SK-N-SH treated with all-trans-retinoic acid at 6 μM for 48 hours (cell line): ENCODE data around the gene DHX15.

Source experiments
- ATAC-seq: fragments of 200-7000 bp; cut with Tn5 transposase; 3 replicates; pipeline ENCODE4 v1.9.1; 2020; ENCODE audit warnings: mild to moderate bottlenecking, moderate library complexity
- ARNTL ChIP-seq: fragments of 450-650 bp; formaldehyde crosslinking; IDR thresholded peaks from 2 replicates; pipeline ENCODE4 v1.5.0; 2020; ENCODE audit warnings: low read depth, mild to moderate bottlenecking, moderate library complexity, borderline replicate concordance
- BACH2 ChIP-seq: fragments of 250-450 bp; sonication (Bioruptor Pico); IDR thresholded peaks from 2 replicates; pipeline ENCODE4 v1.9.0; 2021; ENCODE audit warnings: mild to moderate bottlenecking, borderline replicate concordance
- CREB5 ChIP-seq: fragments of 250-450 bp; sonication (Bioruptor Pico); IDR thresholded peaks from 2 replicates; pipeline ENCODE4 v1.5.1; 2020; ENCODE audit warnings: low read depth, mild to moderate bottlenecking, moderate library complexity
- ESRRG ChIP-seq: fragments of 250-450 bp; sonication (Bioruptor Pico); IDR thresholded peaks from 2 replicates; pipeline ENCODE4 v1.6.1; 2021; ENCODE audit warnings: mild to moderate bottlenecking
- GLIS3 ChIP-seq: fragments of 250-450 bp; sonication (Bioruptor Pico); IDR thresholded peaks from 2 replicates; pipeline ENCODE4 v1.5.0; 2020; ENCODE audit warnings: mild to moderate bottlenecking, moderate library complexity
- ISL1 ChIP-seq: fragments of 250-450 bp; sonication (Bioruptor Pico); IDR thresholded peaks from 2 replicates; pipeline ENCODE4 v2.1.2; 2022; ENCODE audit warnings: mild to moderate bottlenecking, moderate library complexity
- OSR1 ChIP-seq: fragments of 250-450 bp; sonication (Bioruptor Pico); IDR thresholded peaks from 2 replicates; pipeline ENCODE4 v1.8.0; 2022; ENCODE audit warnings: moderate library complexity, mild to moderate bottlenecking, inconsistent platforms
- POU6F1 ChIP-seq: fragments of 250-450 bp; sonication (Bioruptor Pico); IDR thresholded peaks from 2 replicates; pipeline ENCODE4 v1.8.0; 2021; ENCODE audit warnings: low read depth, mild to moderate bottlenecking, moderate library complexity, borderline replicate concordance
- PPARA ChIP-seq: fragments of 250-450 bp; sonication (Bioruptor Pico); IDR thresholded peaks from 2 replicates; pipeline ENCODE4 v1.5.0; 2020; ENCODE audit warnings: mild to moderate bottlenecking, borderline replicate concordance
- RARB ChIP-seq: fragments of 250-450 bp; sonication (Bioruptor Pico); IDR thresholded peaks from 2 replicates; pipeline ENCODE4 v1.8.0; 2021; ENCODE audit warnings: mild to moderate bottlenecking, moderate library complexity
- SNAI2 ChIP-seq: fragments of 250-450 bp; sonication (Bioruptor Pico); IDR thresholded peaks from 2 replicates; pipeline ENCODE4 v1.5.0; 2020; ENCODE audit warnings: mild to moderate bottlenecking, moderate library complexity
- TCF4 ChIP-seq: fragments of 250-450 bp; sonication (Bioruptor Pico); IDR thresholded peaks from 2 replicates; pipeline ENCODE4 v1.8.0; 2021; ENCODE audit warnings: mild to moderate bottlenecking, moderate library complexity, borderline replicate concordance
- TOX ChIP-seq: fragments of 250-450 bp; sonication (Bioruptor Pico); IDR thresholded peaks from 2 replicates; pipeline ENCODE4 v1.8.0; 2021; ENCODE audit warnings: mild to moderate bottlenecking, moderate library complexity, borderline replicate concordance
- ZFP3 ChIP-seq: fragments of 250-450 bp; sonication (Bioruptor Pico); IDR thresholded peaks from 2 replicates; pipeline ENCODE4 v1.5.0; 2020; ENCODE audit warnings: mild to moderate bottlenecking, moderate library complexity
- ZFP30 ChIP-seq: fragments of 450-650 bp; formaldehyde crosslinking; IDR thresholded peaks from 2 replicates; pipeline ENCODE4 v1.5.0; 2022; ENCODE audit warnings: mild to moderate bottlenecking, moderate library complexity
- ZNF565 ChIP-seq: fragments of 450-650 bp; formaldehyde crosslinking; conservative IDR thresholded peaks from 2 replicates; pipeline ENCODE4 v1.5.0; 2020; ENCODE audit warnings: low read depth, mild to moderate bottlenecking, moderate library complexity
- ZNF70 ChIP-seq: fragments of 450-650 bp; formaldehyde crosslinking; IDR thresholded peaks from 2 replicates; pipeline ENCODE4 v1.5.0; 2020; ENCODE audit warnings: mild to moderate bottlenecking, moderate library complexity
- ZNF8 ChIP-seq: fragments of 450-650 bp; formaldehyde crosslinking; IDR thresholded peaks from 2 replicates; pipeline ENCODE4 v1.5.0; 2020; ENCODE audit warnings: mild to moderate bottlenecking, moderate library complexity
- TF ChIP-seq, protein P1 (sequence below): fragments of 250-450 bp; sonication (Bioruptor Pico); IDR thresholded peaks from 2 replicates; pipeline ENCODE4 v1.8.0; 2020; ENCODE audit warnings: mild to moderate bottlenecking, moderate library complexity, borderline replicate concordance
- TF ChIP-seq, protein P2 (sequence below): fragments of 250-450 bp; sonication (Bioruptor Pico); IDR thresholded peaks from 2 replicates; pipeline ENCODE4 v1.5.0; 2020; ENCODE audit warnings: mild to moderate bottlenecking, moderate library complexity
- TF ChIP-seq, protein P3 (sequence below): fragments of 250-450 bp; sonication (Bioruptor Pico); IDR thresholded peaks from 2 replicates; pipeline ENCODE4 v1.5.1; 2021; ENCODE audit warnings: mild to moderate bottlenecking, moderate library complexity

Gene DHX15

GRCh38 chr4:24584211-24584850, at the start of gene DHX15:
Gene DHX15, minus strand, starts transcription at chr4:24584554. Its CDS starts 161 bp downstream, at chr4:24584393.
- ATAC-seq = peak; percentile 96
- TF ChIP-seq TOX (CRISPR knock-in tag) (no peak), ZNF70 (CRISPR knock-in tag) (peak; percentile 38; the same call in 1 of the 2 replicates), CREB5 (CRISPR knock-in tag) (no peak), ESRRG (CRISPR knock-in tag) (no peak)
- TF ChIP-seq, protein P1, sequence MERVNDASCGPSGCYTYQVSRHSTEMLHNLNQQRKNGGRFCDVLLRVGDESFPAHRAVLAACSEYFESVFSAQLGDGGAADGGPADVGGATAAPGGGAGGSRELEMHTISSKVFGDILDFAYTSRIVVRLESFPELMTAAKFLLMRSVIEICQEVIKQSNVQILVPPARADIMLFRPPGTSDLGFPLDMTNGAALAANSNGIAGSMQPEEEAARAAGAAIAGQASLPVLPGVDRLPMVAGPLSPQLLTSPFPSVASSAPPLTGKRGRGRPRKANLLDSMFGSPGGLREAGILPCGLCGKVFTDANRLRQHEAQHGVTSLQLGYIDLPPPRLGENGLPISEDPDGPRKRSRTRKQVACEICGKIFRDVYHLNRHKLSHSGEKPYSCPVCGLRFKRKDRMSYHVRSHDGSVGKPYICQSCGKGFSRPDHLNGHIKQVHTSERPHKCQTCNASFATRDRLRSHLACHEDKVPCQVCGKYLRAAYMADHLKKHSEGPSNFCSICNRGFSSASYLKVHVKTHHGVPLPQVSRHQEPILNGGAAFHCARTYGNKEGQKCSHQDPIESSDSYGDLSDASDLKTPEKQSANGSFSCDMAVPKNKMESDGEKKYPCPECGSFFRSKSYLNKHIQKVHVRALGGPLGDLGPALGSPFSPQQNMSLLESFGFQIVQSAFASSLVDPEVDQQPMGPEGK (CRISPR knock-in tag) = peak; percentile 34; the same call in 1 of the 2 replicates

DNA sequence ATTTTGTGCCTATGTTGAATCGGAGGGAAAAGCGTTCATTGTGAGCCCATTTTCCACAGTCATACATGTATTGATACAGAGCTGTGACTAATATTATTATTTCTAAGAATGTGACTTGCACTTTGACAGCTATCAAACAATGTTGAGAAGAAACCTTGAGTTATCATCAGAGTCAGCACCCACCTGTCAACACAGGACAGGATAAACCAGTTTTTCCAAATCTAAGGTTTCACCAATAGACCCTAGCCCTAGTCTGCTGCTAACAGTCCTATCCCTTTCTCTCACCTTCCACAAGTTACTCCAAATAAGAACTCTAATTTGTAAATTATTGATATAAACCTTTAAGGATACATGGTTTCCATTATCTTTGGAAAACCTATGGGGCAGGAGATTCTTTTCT, 47.7 kb upstream of the DHX15 start:
- TF ChIP-seq TCF4 (CRISPR knock-in tag) = no peak
- no peak for TF ChIP-seq ZNF70 (CRISPR knock-in tag)
- TF ChIP-seq ZFP3 (CRISPR knock-in tag) = no peak
- no peak for TF ChIP-seq ZFP30 (CRISPR knock-in tag)
- no peak for ATAC-seq

GRCh38 chr4:24630937-24631336, 46.6 kb upstream of the DHX15 start:
- TF ChIP-seq OSR1 (no peak), ISL1 (CRISPR knock-in tag) (no peak), ESRRG (CRISPR knock-in tag) (no peak), ZNF70 (CRISPR knock-in tag) (no peak), ZFP3 (CRISPR knock-in tag) (no peak), RARB (CRISPR knock-in tag) (no peak), TOX (CRISPR knock-in tag) (no peak), SNAI2 (CRISPR knock-in tag) (no peak), ARNTL (CRISPR knock-in tag) (no peak)
- TF ChIP-seq, all 23 proteins: peak for 0
- ATAC-seq = no peak

DNA sequence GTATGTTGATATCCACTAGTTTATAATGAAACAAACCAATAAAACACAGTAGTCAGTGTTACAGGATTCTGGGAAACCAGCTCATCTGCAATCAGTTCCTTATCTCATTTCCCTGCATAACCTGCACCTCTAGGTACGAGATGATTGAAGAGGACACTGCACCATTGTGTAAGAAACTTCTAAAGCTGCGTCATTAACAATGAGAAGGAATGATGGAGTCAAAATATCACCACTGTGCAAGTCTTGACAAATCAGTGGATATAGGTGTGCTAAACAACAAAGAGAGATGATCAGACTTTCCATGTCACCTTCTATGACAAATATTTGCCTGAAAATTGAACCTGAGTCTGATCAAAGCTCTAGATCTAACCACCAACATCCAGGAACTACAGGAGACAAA, 40.7 kb upstream of the DHX15 start:
- TF ChIP-seq, protein P2, sequence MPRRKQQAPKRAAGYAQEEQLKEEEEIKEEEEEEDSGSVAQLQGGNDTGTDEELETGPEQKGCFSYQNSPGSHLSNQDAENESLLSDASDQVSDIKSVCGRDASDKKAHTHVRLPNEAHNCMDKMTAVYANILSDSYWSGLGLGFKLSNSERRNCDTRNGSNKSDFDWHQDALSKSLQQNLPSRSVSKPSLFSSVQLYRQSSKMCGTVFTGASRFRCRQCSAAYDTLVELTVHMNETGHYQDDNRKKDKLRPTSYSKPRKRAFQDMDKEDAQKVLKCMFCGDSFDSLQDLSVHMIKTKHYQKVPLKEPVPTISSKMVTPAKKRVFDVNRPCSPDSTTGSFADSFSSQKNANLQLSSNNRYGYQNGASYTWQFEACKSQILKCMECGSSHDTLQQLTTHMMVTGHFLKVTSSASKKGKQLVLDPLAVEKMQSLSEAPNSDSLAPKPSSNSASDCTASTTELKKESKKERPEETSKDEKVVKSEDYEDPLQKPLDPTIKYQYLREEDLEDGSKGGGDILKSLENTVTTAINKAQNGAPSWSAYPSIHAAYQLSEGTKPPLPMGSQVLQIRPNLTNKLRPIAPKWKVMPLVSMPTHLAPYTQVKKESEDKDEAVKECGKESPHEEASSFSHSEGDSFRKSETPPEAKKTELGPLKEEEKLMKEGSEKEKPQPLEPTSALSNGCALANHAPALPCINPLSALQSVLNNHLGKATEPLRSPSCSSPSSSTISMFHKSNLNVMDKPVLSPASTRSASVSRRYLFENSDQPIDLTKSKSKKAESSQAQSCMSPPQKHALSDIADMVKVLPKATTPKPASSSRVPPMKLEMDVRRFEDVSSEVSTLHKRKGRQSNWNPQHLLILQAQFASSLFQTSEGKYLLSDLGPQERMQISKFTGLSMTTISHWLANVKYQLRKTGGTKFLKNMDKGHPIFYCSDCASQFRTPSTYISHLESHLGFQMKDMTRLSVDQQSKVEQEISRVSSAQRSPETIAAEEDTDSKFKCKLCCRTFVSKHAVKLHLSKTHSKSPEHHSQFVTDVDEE (CRISPR knock-in tag) = no peak
- TF ChIP-seq PPARA (CRISPR knock-in tag) (no peak), BACH2 (CRISPR knock-in tag) (no peak), ZNF565 (CRISPR knock-in tag) (no peak), ISL1 (CRISPR knock-in tag) (no peak), ZNF70 (CRISPR knock-in tag) (no peak), RARB (CRISPR knock-in tag) (no peak), ESRRG (CRISPR knock-in tag) (no peak), POU6F1 (no peak)
- no peak for ATAC-seq

DNA sequence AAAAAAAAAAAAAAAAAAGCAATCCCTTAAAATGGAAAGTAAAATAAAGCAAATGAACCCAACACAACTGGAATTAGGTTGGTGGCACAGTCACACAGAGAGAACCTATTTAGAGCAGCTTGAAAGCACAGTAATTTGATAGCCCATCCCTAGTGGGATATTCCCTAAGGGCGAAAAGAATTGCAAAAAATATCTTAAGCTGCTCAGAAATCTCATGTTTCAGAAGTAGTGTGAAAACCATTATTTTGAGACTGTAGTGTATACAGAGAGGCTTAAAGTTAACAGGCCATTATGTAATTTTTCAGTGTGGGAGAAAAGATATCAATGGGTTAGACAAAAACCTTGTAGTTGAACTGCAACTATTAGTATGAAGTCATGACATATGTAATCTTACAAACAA, 40.0 kb upstream of the DHX15 start:
- TF ChIP-seq RARB (CRISPR knock-in tag) = no peak
- no peak for TF ChIP-seq GLIS3 (CRISPR knock-in tag)
- TF ChIP-seq, protein P3, sequence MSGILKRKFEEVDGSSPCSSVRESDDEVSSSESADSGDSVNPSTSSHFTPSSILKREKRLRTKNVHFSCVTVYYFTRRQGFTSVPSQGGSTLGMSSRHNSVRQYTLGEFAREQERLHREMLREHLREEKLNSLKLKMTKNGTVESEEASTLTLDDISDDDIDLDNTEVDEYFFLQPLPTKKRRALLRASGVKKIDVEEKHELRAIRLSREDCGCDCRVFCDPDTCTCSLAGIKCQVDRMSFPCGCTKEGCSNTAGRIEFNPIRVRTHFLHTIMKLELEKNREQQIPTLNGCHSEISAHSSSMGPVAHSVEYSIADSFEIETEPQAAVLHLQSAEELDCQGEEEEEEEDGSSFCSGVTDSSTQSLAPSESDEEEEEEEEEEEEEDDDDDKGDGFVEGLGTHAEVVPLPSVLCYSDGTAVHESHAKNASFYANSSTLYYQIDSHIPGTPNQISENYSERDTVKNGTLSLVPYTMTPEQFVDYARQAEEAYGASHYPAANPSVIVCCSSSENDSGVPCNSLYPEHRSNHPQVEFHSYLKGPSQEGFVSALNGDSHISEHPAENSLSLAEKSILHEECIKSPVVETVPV (CRISPR knock-in tag) = no peak
- no peak for TF ChIP-seq ZFP30 (CRISPR knock-in tag)
- TF ChIP-seq, protein P1 (CRISPR knock-in tag) = no peak
- no peak for TF ChIP-seq PPARA (CRISPR knock-in tag)
- TF ChIP-seq ARNTL (CRISPR knock-in tag) = no peak
- TF ChIP-seq SNAI2 (CRISPR knock-in tag) = no peak
- TF ChIP-seq ZNF8 = no peak
- no peak for TF ChIP-seq TCF4 (CRISPR knock-in tag)
- ATAC-seq = no peak
